OCI-LY3 (cell line): ENCODE data around the gene PKP1.

Source experiments
- H2AFZ ChIP-seq: fragments of 200-600, 300-600 bp; shearing (Covaris generic); 2 replicates; pipeline ENCODE4 v1.6.0; 2014; ENCODE audit warnings: antibody characterized with exemption, low read depth, low read length
- H3K27ac ChIP-seq: fragments of 200-600, 300-600 bp; sonication (generic); 2 replicates; pipeline ENCODE4 v1.5.1; 2014; ENCODE audit warnings: mild to moderate bottlenecking, low read length, moderate library complexity, mixed read lengths
- H3K27me3 ChIP-seq: fragments of 200-600, 300-600 bp; sonication (generic); 2 replicates; pipeline ENCODE4 v1.6.1; 2014; ENCODE audit warnings: low read depth, low read length, mixed read lengths
- H3K36me3 ChIP-seq: fragments of 200-600, 300-600 bp; sonication (generic); replicated peaks from 2 replicates; pipeline ENCODE3; 2014; ENCODE audit warnings: low read depth, low read length, mixed read lengths
- H3K4me1 ChIP-seq: fragments of 300-600, 200-600 bp; sonication (generic); 2 replicates; pipeline ENCODE4 v1.6.1; 2014; ENCODE audit warnings: low read length, mixed read lengths
- H3K4me2 ChIP-seq: fragments of 200-600, 300-600 bp; sonication (generic); 2 replicates; pipeline ENCODE4 v1.6.1; 2014; ENCODE audit warnings: low read length, mixed read lengths
- H3K4me3 ChIP-seq: fragments of 300-600, 200-600 bp; sonication (generic); 2 replicates; pipeline ENCODE4 v1.5.1; 2014; ENCODE audit warnings: antibody characterized with exemption, mild to moderate bottlenecking, low read length, moderate library complexity
- H3K79me2 ChIP-seq: fragments of 300-600, 200-600 bp; shearing (Covaris generic); 2 replicates; pipeline ENCODE4 v1.6.1; 2014; ENCODE audit warnings: mild to moderate bottlenecking, low read length, mixed read lengths
- H3K9ac ChIP-seq: fragments of 300-600, 200-600 bp; shearing (Covaris generic); 2 replicates; pipeline ENCODE4 v1.6.0; 2014; ENCODE audit warnings: mild to moderate bottlenecking, low read length, moderate library complexity
- H3K9me3 ChIP-seq: fragments of 200-600, 300-600 bp; shearing (Covaris generic); 2 replicates; pipeline ENCODE4 v1.6.1; 2014; ENCODE audit warnings: low read length, mixed read lengths; ENCODE audit not compliant: insufficient read depth
- H4K20me1 ChIP-seq: fragments of 200-600, 300-600 bp; sonication (generic); 2 replicates; pipeline ENCODE4 v1.6.1; 2016; ENCODE audit warnings: low read length, mixed read lengths; ENCODE audit not compliant: insufficient read depth
- CTCF ChIP-seq: fragments of 200-600, 300-600 bp; sonication (generic); IDR thresholded peaks from 2 replicates; pipeline ENCODE4 v1.5.1; 2014; ENCODE audit warnings: antibody characterized with exemption, low read length, low read depth
- EZH2phosphoT487 ChIP-seq: fragments of 200-600 bp; shearing (Covaris generic); IDR thresholded peaks from 2 replicates; pipeline ENCODE4 v1.6.1; 2018; ENCODE audit warnings: antibody characterized with exemption, mixed run types, low read depth

PKP1 gene

GRCh38 chr1:201370500-201370899 lies 87.2 kb downstream of the PKP1 start:
- Histone ChIP-seq H3K27me3 (peaks cover 96% of the 10 kb centered on the region), H3K79me2 (no peaks in the 10 kb centered on the region), H4K20me1 (no peaks in the 10 kb centered on the region), H3K4me2 (no peak overlapping the region), H3K36me3 (no peaks in the 10 kb centered on the region), H3K9me3 (no peaks in the 10 kb centered on the region), H3K27ac (no peak overlapping the region), H3K9ac (no peak overlapping the region), H3K4me3 (no peak overlapping the region), H3K4me1 (no peaks in the 10 kb centered on the region), H2AFZ (no peak overlapping the region)
- TF ChIP-seq CTCF (no peak), EZH2phosphoT487 (no peak)

GRCh38 chr1:201371276-201371675 lies 88.0 kb downstream of the PKP1 start:
- no peaks in the 10 kb centered on the region for H3K36me3 ChIP-seq
- no peak for TF ChIP-seq EZH2phosphoT487
- no peak for TF ChIP-seq CTCF
- no peak overlapping the region for H3K9ac ChIP-seq
- no peaks in the 10 kb centered on the region for H4K20me1 ChIP-seq
- H3K4me2 ChIP-seq, result no peak overlapping the region
- no peaks in the 10 kb centered on the region for H3K4me1 ChIP-seq
- no peak overlapping the region for H3K27ac ChIP-seq
- no peaks in the 10 kb centered on the region for H3K79me2 ChIP-seq
- no peak overlapping the region for H2AFZ ChIP-seq
- H3K27me3 ChIP-seq, result peaks cover 99% of the 10 kb centered on the region
- no peaks in the 10 kb centered on the region for H3K9me3 ChIP-seq
- H3K4me3 ChIP-seq, result no peak overlapping the region

- no peaks in the 10 kb centered on the region for H4K20me1 ChIP-seq
- no peak overlapping the region for H2AFZ ChIP-seq
- H3K9me3 ChIP-seq, result no peaks in the 10 kb centered on the region
- no peaks in the 10 kb centered on the region for H3K36me3 ChIP-seq
- H3K79me2 ChIP-seq, result no peaks in the 10 kb centered on the region
- H3K4me3 ChIP-seq, result no peak overlapping the region
- H3K27ac ChIP-seq, result no peak overlapping the region
- H3K4me2 ChIP-seq, result no peak overlapping the region
- TF ChIP-seq EZH2phosphoT487 (no peak), CTCF (no peak)
- H3K9ac ChIP-seq, result no peak overlapping the region
- H3K27me3 ChIP-seq, result peaks cover 97% of the 10 kb centered on the region
- no peaks in the 10 kb centered on the region for H3K4me1 ChIP-seq
These were observed 88.5 kb downstream of the PKP1 start for GRCh38 chr1:201371792-201372191.

GRCh38 chr1:201374364-201374763 lies 91.1 kb downstream of the PKP1 start:
- Histone ChIP-seq H4K20me1 (no peaks in the 10 kb centered on the region), H3K36me3 (no peaks in the 10 kb centered on the region), H3K79me2 (no peaks in the 10 kb centered on the region), H3K27me3 (peaks cover 76% of the 10 kb centered on the region), H3K9ac (no peak overlapping the region), H3K9me3 (no peaks in the 10 kb centered on the region), H2AFZ (no peak overlapping the region), H3K4me2 (no peak overlapping the region), H3K27ac (no peak overlapping the region), H3K4me1 (no peaks in the 10 kb centered on the region), H3K4me3 (no peak overlapping the region)
- TF ChIP-seq EZH2phosphoT487, result no peak
- no peak for TF ChIP-seq CTCF
